HCT116 (cell line): ENCODE results near the gene PTGIR. TPM values are rescaled to one million over a fixed set of nuclear protein-coding genes. Genes with fewer than 3 reads are reported as not detected.

ENCODE experiments used
- ATAC-seq: fragments of 200-7000 bp; cut with Tn5 transposase; 2 replicates; pipeline ENCODE4 v1.9.1; 2020; ENCODE audit warnings: mild to moderate bottlenecking, moderate library complexity
- BruUV-seq: library from RNA; stranded (reverse); fragments of 400-500 nt; replicated peaks from 2 replicates; lab custom pipeline; 2021; lab: Mats Ljungman, UMichigan
- CTCF ChIA-PET: fragments of 300-600 bp; sonication (Branson Sonifier 250); formaldehyde crosslinking; loops from one replicate; lab custom pipeline; 2021; ENCODE audit warnings: antibody characterized with exemption; lab: Charles Lee
- POLR2A ChIA-PET: fragments of 300-600, 350-600 bp; sonication (Branson Sonifier 250); formaldehyde crosslinking; loops from one replicate; lab custom pipeline; 2021; ENCODE audit warnings: antibody characterized with exemption; lab: Charles Lee
- RAD21 ChIA-PET, 2 experiments: fragments of 300-600 bp; sonication (Branson Sonifier 250); formaldehyde crosslinking; loops; one replicate each; lab custom pipeline; 2023; ENCODE audit warnings: low total read pairs in 2 of 2; ENCODE audit not compliant: uncharacterized antibody in 2 of 2, unreplicated experiment in 2 of 2, low non-redundant PET in 1 of 2; lab: Charles Lee
- DNase-seq: peaks from one replicate; pipeline ENCODE4 v3.0.0-alpha.2; 2010; ENCODE audit warnings: low read depth, low spot score
- H2AFZ ChIP-seq: fragments of 200-600 bp; shearing (Covaris generic), sonication (generic); 2 replicates; pipeline ENCODE4 v1.6.1; 2017; ENCODE audit warnings: low read depth, mixed run types, mixed read lengths, antibody characterized with exemption, low read length; ENCODE audit not compliant: poor library complexity, severe bottlenecking
- H3K27ac ChIP-seq: 2 replicates; pipeline ENCODE4 v1.5.1; 2012; ENCODE audit warnings: low read depth, low read length
- H3K27me3 ChIP-seq: fragments of 200-600 bp; sonication (generic); 2 replicates; pipeline ENCODE4 v1.6.1; 2016; ENCODE audit warnings: mixed run types, low read length, mixed read lengths; ENCODE audit not compliant: insufficient read depth
- H3K36me3 ChIP-seq, 2 experiments: fragments of 200-500 bp in 1 of 2; fragments of 200-600 bp in 1 of 2; sonication (Bioruptor generic) in 1 of 2; sonication (generic) in 1 of 2; 2 replicates each; pipeline versions ENCODE4 v1.5.1 to v1.6.1; 2014 to 2016; ENCODE audit warnings: low read length in 2 of 2, inconsistent platforms in 1 of 2, mixed read lengths in 1 of 2, mixed run types in 1 of 2; ENCODE audit not compliant: insufficient read depth in 2 of 2, control insufficient read depth in 1 of 2
- H3K4me1 ChIP-seq, 2 experiments: fragments of 200-600 bp in 1 of 2; sonication (generic) in 1 of 2; 2 replicates each; pipeline versions ENCODE4 v1.5.1 to v1.6.1; 2012 to 2017; ENCODE audit warnings: low read length in 2 of 2, inconsistent platforms in 1 of 2, mild to moderate bottlenecking in 1 of 2, mixed read lengths in 1 of 2, mixed run types in 1 of 2, moderate library complexity in 1 of 2; ENCODE audit not compliant: insufficient read depth in 2 of 2, control insufficient read depth in 1 of 2
- H3K4me2 ChIP-seq: fragments of 200-600 bp; sonication (generic); 2 replicates; pipeline ENCODE4 v1.6.1; 2017; ENCODE audit warnings: mixed run types, low read length, mixed read lengths
- H3K4me3 ChIP-seq, 2 experiments: fragments of 200-600 bp in 1 of 2; sonication (generic) in 1 of 2; replicated peaks in 1 of 2; 2 replicates each; pipeline ENCODE4 v1.5.1; 2011 to 2016; ENCODE audit warnings: low read length in 2 of 2, control low read depth in 1 of 2, low read depth in 1 of 2, mild to moderate bottlenecking in 1 of 2, mixed read lengths in 1 of 2, mixed run types in 1 of 2
- H3K79me2 ChIP-seq: fragments of 200-600 bp; sonication (generic); 2 replicates; pipeline ENCODE4 v1.6.1; 2017; ENCODE audit warnings: mild to moderate bottlenecking, mixed run types, low read length, moderate library complexity, mixed read lengths; ENCODE audit not compliant: insufficient read depth
- H3K9ac ChIP-seq: fragments of 200-600 bp; sonication (generic); 2 replicates; pipeline ENCODE4 v1.6.1; 2016; ENCODE audit warnings: low read length, mixed read lengths
- H3K9me2 ChIP-seq: fragments of 200-600 bp; sonication (generic), shearing (Covaris generic); 2 replicates; pipeline ENCODE4 v1.6.1; 2017; ENCODE audit warnings: mixed run types, mild to moderate bottlenecking, moderate library complexity; ENCODE audit not compliant: insufficient read depth
- H3K9me3 ChIP-seq, 2 experiments: fragments of 200-500 bp in 1 of 2; fragments of 200-600 bp in 1 of 2; sonication (Bioruptor generic) in 1 of 2; sonication (generic) in 1 of 2; 2 replicates each; pipeline ENCODE4 v1.6.1; 2014 to 2017; ENCODE audit warnings: low read length in 2 of 2, mixed read lengths in 2 of 2, inconsistent platforms in 1 of 2, low read depth in 1 of 2, mild to moderate bottlenecking in 1 of 2, mixed run types in 1 of 2, moderate library complexity in 1 of 2; ENCODE audit not compliant: control insufficient read depth in 1 of 2, insufficient read depth in 1 of 2
- H4K20me1 ChIP-seq: fragments of 200-600 bp; sonication (generic), shearing (Covaris generic); 2 replicates; pipeline ENCODE4 v1.6.1; 2017; ENCODE audit warnings: mixed run types, mild to moderate bottlenecking, moderate library complexity; ENCODE audit not compliant: insufficient read depth
- CEBPB ChIP-seq: IDR thresholded peaks from 2 replicates; pipeline ENCODE4 v1.6.1; 2012; ENCODE audit warnings: low read depth
- EGR1 ChIP-seq: IDR thresholded peaks from 2 replicates; pipeline ENCODE4 v1.6.1; 2012; ENCODE audit warnings: low read depth
- ELF1 ChIP-seq: IDR thresholded peaks from 2 replicates; pipeline ENCODE4 v1.6.1; 2012; ENCODE audit warnings: low read depth, borderline replicate concordance
- EZH2phosphoT487 ChIP-seq: fragments of 200-600 bp; IDR thresholded peaks from 2 replicates; pipeline ENCODE4 v1.6.1; 2018; ENCODE audit warnings: antibody characterized with exemption, borderline replicate concordance
- JUND ChIP-seq: IDR thresholded peaks from 2 replicates; pipeline ENCODE4 v1.6.1; 2012
- SIN3A ChIP-seq: IDR thresholded peaks from 2 replicates; pipeline ENCODE4 v1.6.1; 2012; ENCODE audit warnings: low read depth
- SRF ChIP-seq: IDR thresholded peaks from 2 replicates; pipeline ENCODE4 v1.6.1; 2012; ENCODE audit warnings: low read depth
- YY1 ChIP-seq: IDR thresholded peaks from 2 replicates; pipeline ENCODE4 v1.6.1; 2011; ENCODE audit warnings: low read length, low read depth, moderate library complexity, mild to moderate bottlenecking; ENCODE audit not compliant: insufficient replicate concordance; ENCODE audit errors: extremely low read depth
- ZNF274 ChIP-seq: fragments of 200-500 bp; sonication (Bioruptor generic); IDR thresholded peaks from 2 replicates; pipeline ENCODE4 v1.6.1; 2014; ENCODE audit warnings: mild to moderate bottlenecking, low read depth, low read length, inconsistent platforms
- intact Hi-C: fragments of 100-400 bp; cut with micrococcal nuclease; formaldehyde crosslinking; loops from 2 replicates; pipeline ENCODE4 v1.10.0; 2022
- total RNA-seq: library from RNA; stranded (reverse); gene quantifications from one replicate; pipeline ENCODE4 v1.2.1, GENCODE V29; 2021; ENCODE audit not compliant: unreplicated experiment
- TF ChIP-seq, protein P1 (sequence below): IDR thresholded peaks from 2 replicates; pipeline ENCODE4 v1.6.1; 2011; ENCODE audit warnings: mild to moderate bottlenecking, low read length, moderate library complexity; ENCODE audit not compliant: insufficient replicate concordance; ENCODE audit errors: extremely low read depth

Gene PTGIR
- total RNA-seq, 1 experiment from 2014 or later: not detected

DNA sequence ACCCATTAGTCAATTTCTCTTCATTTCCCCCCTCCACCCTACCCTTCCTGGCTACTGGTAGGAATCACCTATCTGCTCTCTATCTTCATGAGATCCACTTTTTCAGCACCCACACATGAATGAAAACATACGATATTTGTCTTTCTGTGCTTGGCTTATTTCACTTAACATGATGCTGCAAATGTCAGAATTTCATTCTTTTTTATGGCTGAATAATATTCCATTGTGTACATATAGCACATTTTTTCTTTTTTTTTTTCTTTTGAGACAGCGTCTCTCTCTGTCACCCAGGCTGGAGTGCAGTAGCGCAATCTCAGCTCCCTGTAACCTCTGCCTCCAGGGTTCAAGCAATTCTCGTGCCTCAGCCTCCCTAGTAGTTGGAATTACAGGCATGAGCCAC lies 33.6 kb downstream of the PTGIR start:
- H3K4me3 ChIP-seq: no peak overlapping the region
- no peak for TF ChIP-seq SIN3A
- TF ChIP-seq EZH2phosphoT487: no peak
- TF ChIP-seq, protein P1, sequence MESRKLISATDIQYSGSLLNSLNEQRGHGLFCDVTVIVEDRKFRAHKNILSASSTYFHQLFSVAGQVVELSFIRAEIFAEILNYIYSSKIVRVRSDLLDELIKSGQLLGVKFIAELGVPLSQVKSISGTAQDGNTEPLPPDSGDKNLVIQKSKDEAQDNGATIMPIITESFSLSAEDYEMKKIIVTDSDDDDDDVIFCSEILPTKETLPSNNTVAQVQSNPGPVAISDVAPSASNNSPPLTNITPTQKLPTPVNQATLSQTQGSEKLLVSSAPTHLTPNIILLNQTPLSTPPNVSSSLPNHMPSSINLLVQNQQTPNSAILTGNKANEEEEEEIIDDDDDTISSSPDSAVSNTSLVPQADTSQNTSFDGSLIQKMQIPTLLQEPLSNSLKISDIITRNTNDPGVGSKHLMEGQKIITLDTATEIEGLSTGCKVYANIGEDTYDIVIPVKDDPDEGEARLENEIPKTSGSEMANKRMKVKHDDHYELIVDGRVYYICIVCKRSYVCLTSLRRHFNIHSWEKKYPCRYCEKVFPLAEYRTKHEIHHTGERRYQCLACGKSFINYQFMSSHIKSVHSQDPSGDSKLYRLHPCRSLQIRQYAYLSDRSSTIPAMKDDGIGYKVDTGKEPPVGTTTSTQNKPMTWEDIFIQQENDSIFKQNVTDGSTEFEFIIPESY: no peak
- TF ChIP-seq YY1: no peak
- no peak for TF ChIP-seq JUND
- no peak for TF ChIP-seq ELF1
- TF ChIP-seq CEBPB: no peak
- no peak for TF ChIP-seq ZNF274
- no peak for TF ChIP-seq SRF
- no peak for TF ChIP-seq EGR1
- no peaks in the 10 kb centered on the region for H3K9me2 ChIP-seq
- RAD21 ChIA-PET: no interaction called here
- CTCF ChIA-PET: no interaction called here
- H3K4me1 ChIP-seq: peaks cover 2 to 8% of the 10 kb centered on the region in 2 experiments; a peak in 3 of 4 replicates
- no peaks in the 10 kb centered on the region for H4K20me1 ChIP-seq
- no peak overlapping the region for H2AFZ ChIP-seq
- DNase-seq (no peak), ATAC-seq (no peak)
- BruUV-seq: no TSS peak
- no peaks in the 10 kb centered on the region for H3K9me3 ChIP-seq
- POLR2A ChIA-PET: no interaction called here
- no peaks in the 10 kb centered on the region for H3K79me2 ChIP-seq
- no peak overlapping the region for H3K27ac ChIP-seq
- no peaks in the 10 kb centered on the region for H3K27me3 ChIP-seq
- no peak overlapping the region for H3K4me2 ChIP-seq
- intact Hi-C loops: no loop called here
- H3K9ac ChIP-seq: no peak overlapping the region
- H3K36me3 ChIP-seq: no peaks in the 10 kb centered on the region
